Neural progenitor cell (in vitro differentiated cells): Measurements from ENCODE around the gene MYBBP1A. TPM values are rescaled to one million over a fixed set of nuclear protein-coding genes. Genes with fewer than 3 reads are reported as not detected.

Experiments used
- DNase-seq: peaks from one replicate; pipeline ENCODE4 v3.0.0-alpha.2; 2016; ENCODE audit warnings: low spot score
- H2AFZ ChIP-seq: fragments of 200-600 bp; sonication (generic); replicated peaks from 2 replicates; pipeline ENCODE4 v1.6.1; 2016; ENCODE audit warnings: antibody characterized with exemption
- H3F3A ChIP-seq: fragments of 200-600 bp; sonication (generic); 2 replicates; pipeline ENCODE4 v1.6.1; 2016; ENCODE audit warnings: antibody characterized with exemption, low read depth
- H3K27ac ChIP-seq: fragments of 200-600 bp; sonication (generic); 2 replicates; pipeline ENCODE4 v1.5.1; 2016; ENCODE audit warnings: mild to moderate bottlenecking
- H3K27me3 ChIP-seq: fragments of 200-600 bp; sonication (generic); 2 replicates; pipeline ENCODE4 v1.6.1; 2016; ENCODE audit warnings: mild to moderate bottlenecking, moderate library complexity
- H3K36me3 ChIP-seq: fragments of 200-600 bp; sonication (generic); 2 replicates; pipeline ENCODE4 v1.5.1; 2016
- H3K4me1 ChIP-seq: fragments of 200-600 bp; sonication (generic); 2 replicates; pipeline ENCODE4 v1.6.1; 2016; ENCODE audit warnings: mixed run types
- H3K4me2 ChIP-seq: fragments of 200-600 bp; sonication (generic); 2 replicates; pipeline ENCODE4 v1.6.1; 2016
- H3K4me3 ChIP-seq: fragments of 200-600 bp; sonication (generic); 2 replicates; pipeline ENCODE4 v1.5.1; 2016
- H3K79me2 ChIP-seq: fragments of 200-600 bp; sonication (generic); 2 replicates; pipeline ENCODE4 v1.6.1; 2016; ENCODE audit warnings: low read depth
- H3K9ac ChIP-seq: fragments of 200-600 bp; sonication (generic); 2 replicates; pipeline ENCODE4 v1.6.1; 2016
- H3K9me3 ChIP-seq: fragments of 200-600 bp; sonication (generic); 2 replicates; pipeline ENCODE4 v1.5.1; 2016; ENCODE audit warnings: low read depth
- H4K20me1 ChIP-seq: fragments of 200-600 bp; sonication (generic); 2 replicates; pipeline ENCODE4 v1.6.1; 2016; ENCODE audit warnings: low read depth
- H3K27ac Mint-ChIP-seq: 3 replicates; pipeline ENCODE4 v1.8.0; 2021; ENCODE audit warnings: mixed read lengths
- H3K27me3 Mint-ChIP-seq: 2 replicates; pipeline ENCODE4 v1.8.0; 2022; ENCODE audit warnings: low read depth, mild to moderate bottlenecking, inconsistent platforms, moderate library complexity, mixed read lengths; ENCODE audit not compliant: insufficient read depth
- H3K36me3 Mint-ChIP-seq: 3 replicates; pipeline ENCODE4 v1.8.0; 2021; ENCODE audit warnings: mixed read lengths
- H3K4me1 Mint-ChIP-seq: 3 replicates; pipeline ENCODE4 v1.8.0; 2021; ENCODE audit warnings: mixed read lengths
- H3K4me3 Mint-ChIP-seq: 3 replicates; pipeline ENCODE4 v1.8.0; 2021; ENCODE audit warnings: mild to moderate bottlenecking, moderate library complexity, mixed read lengths
- H3K9me3 Mint-ChIP-seq: 3 replicates; pipeline ENCODE4 v1.8.0; 2020; ENCODE audit warnings: mixed read lengths
- EZH2 ChIP-seq: fragments of 200-600 bp; sonication (generic); IDR thresholded peaks from 2 replicates; pipeline ENCODE4 v1.6.1; 2017; ENCODE audit warnings: antibody characterized with exemption, mild to moderate bottlenecking, moderate library complexity
- EZH2phosphoT487 ChIP-seq: fragments of 200-600 bp; sonication (generic); IDR thresholded peaks from 2 replicates; pipeline ENCODE4 v1.6.1; 2017; ENCODE audit warnings: antibody characterized with exemption
- total RNA-seq: library from RNA; depleted of rRNA; stranded (reverse); fragments of >200 nt; gene quantifications from 2 replicates; pipeline ENCODE4 v1.2.3, GENCODE V29; 2015; ENCODE audit warnings: low replicate concordance
- TF ChIP-seq, protein P1 (sequence below): fragments of 200-600 bp; sonication (generic); IDR thresholded peaks from 2 replicates; pipeline ENCODE4 v1.5.1; 2017; ENCODE audit warnings: antibody characterized with exemption, mild to moderate bottlenecking

MYBBP1A gene
- total RNA-seq, 1 donor from 2014 or later = 17.4 TPM

GRCh38 chr17:4512156-4513112 is 42.8 kb downstream of the MYBBP1A start:
- H3K36me3 Mint-ChIP-seq = no peaks in the 10 kb centered on the region
- Histone ChIP-seq H2AFZ (no peak overlapping the region), H3F3A (no peaks in the 10 kb centered on the region), H3K4me1 (peaks cover 11% of the 10 kb centered on the region), H3K9me3 (no peaks in the 10 kb centered on the region), H3K4me2 (no peak overlapping the region), H3K27ac (no peak overlapping the region), H4K20me1 (no peaks in the 10 kb centered on the region), H3K27me3 (no peaks in the 10 kb centered on the region), H3K4me3 (no peak overlapping the region), H3K9ac (no peak overlapping the region), H3K36me3 (no peaks in the 10 kb centered on the region), H3K79me2 (no peaks in the 10 kb centered on the region)
- peaks cover 2% of the 10 kb centered on the region for H3K4me1 Mint-ChIP-seq
- H3K27me3 Mint-ChIP-seq = peaks cover 12% of the 10 kb centered on the region
- no peak for TF ChIP-seq EZH2phosphoT487
- TF ChIP-seq, protein P1, sequence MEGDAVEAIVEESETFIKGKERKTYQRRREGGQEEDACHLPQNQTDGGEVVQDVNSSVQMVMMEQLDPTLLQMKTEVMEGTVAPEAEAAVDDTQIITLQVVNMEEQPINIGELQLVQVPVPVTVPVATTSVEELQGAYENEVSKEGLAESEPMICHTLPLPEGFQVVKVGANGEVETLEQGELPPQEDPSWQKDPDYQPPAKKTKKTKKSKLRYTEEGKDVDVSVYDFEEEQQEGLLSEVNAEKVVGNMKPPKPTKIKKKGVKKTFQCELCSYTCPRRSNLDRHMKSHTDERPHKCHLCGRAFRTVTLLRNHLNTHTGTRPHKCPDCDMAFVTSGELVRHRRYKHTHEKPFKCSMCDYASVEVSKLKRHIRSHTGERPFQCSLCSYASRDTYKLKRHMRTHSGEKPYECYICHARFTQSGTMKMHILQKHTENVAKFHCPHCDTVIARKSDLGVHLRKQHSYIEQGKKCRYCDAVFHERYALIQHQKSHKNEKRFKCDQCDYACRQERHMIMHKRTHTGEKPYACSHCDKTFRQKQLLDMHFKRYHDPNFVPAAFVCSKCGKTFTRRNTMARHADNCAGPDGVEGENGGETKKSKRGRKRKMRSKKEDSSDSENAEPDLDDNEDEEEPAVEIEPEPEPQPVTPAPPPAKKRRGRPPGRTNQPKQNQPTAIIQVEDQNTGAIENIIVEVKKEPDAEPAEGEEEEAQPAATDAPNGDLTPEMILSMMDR = no peak
- no peak for TF ChIP-seq EZH2
- H3K27ac Mint-ChIP-seq = no peak overlapping the region
- no peaks in the 10 kb centered on the region for H3K9me3 Mint-ChIP-seq
- no peak for DNase-seq
- no peak overlapping the region for H3K4me3 Mint-ChIP-seq

GRCh38 chr17:4511199-4511932 is 43.8 kb downstream of the MYBBP1A start:
- H3K36me3 ChIP-seq = no peaks in the 10 kb centered on the region
- H4K20me1 ChIP-seq = no peaks in the 10 kb centered on the region
- H3K27me3 Mint-ChIP-seq = peaks cover 12% of the 10 kb centered on the region
- no peak overlapping the region for H3K27ac ChIP-seq
- no peaks in the 10 kb centered on the region for H3K9me3 Mint-ChIP-seq
- no peaks in the 10 kb centered on the region for H3K27me3 ChIP-seq
- no peak overlapping the region for H2AFZ ChIP-seq
- peaks cover 2% of the 10 kb centered on the region for H3K4me1 Mint-ChIP-seq
- H3K4me2 ChIP-seq = no peak overlapping the region
- H3K79me2 ChIP-seq = no peaks in the 10 kb centered on the region
- H3K9ac ChIP-seq = no peak overlapping the region
- no peaks in the 10 kb centered on the region for H3F3A ChIP-seq
- H3K4me3 ChIP-seq = no peak overlapping the region
- peak overlapping the region; percentile 4 for H3K4me3 Mint-ChIP-seq
- H3K9me3 ChIP-seq = no peaks in the 10 kb centered on the region
- peaks cover 11% of the 10 kb centered on the region for H3K4me1 ChIP-seq
- no peak for DNase-seq
- H3K36me3 Mint-ChIP-seq = no peaks in the 10 kb centered on the region
- H3K27ac Mint-ChIP-seq = peak overlapping the region; percentile 64
- TF ChIP-seq, protein P1 = no peak
- no peak for TF ChIP-seq EZH2
- TF ChIP-seq EZH2phosphoT487 = no peak

DNA sequence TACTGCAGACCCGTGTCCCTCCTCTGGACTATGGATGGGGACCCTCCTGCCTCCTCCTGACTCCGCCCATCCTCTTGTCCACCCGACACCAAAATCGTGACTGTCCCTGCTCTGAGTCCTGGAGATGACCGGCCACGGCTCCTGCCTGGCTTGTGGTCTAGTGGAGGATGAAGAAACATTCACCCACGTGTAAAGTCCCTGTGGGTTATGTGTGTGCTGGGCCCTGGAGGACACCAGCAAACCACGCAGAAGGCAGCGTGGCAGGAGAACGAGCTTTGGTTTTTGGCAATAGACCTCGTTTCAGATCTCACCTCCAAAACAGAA is 44.6 kb downstream of the MYBBP1A start:
- TF ChIP-seq, protein P1 = no peak
- TF ChIP-seq EZH2phosphoT487 (no peak), EZH2 (no peak)
- H3K4me3 Mint-ChIP-seq = no peak overlapping the region
- H3K27ac ChIP-seq = no peak overlapping the region

More for the DNA sequence above, 44.6 kb downstream of the MYBBP1A start:
- Histone ChIP-seq H3K79me2 (no peaks in the 10 kb centered on the region), H4K20me1 (no peaks in the 10 kb centered on the region), H3K4me3 (no peak overlapping the region), H3K4me2 (no peak overlapping the region), H2AFZ (no peak overlapping the region), H3K9me3 (no peaks in the 10 kb centered on the region), H3K27me3 (no peaks in the 10 kb centered on the region), H3K9ac (no peak overlapping the region), H3F3A (peaks cover 2% of the 10 kb centered on the region), H3K4me1 (peaks cover 11% of the 10 kb centered on the region), H3K36me3 (no peaks in the 10 kb centered on the region)
- peaks cover 12% of the 10 kb centered on the region for H3K27me3 Mint-ChIP-seq
- H3K27ac Mint-ChIP-seq = no peak overlapping the region
- DNase-seq = no peak
- peaks cover 2% of the 10 kb centered on the region for H3K4me1 Mint-ChIP-seq
- H3K36me3 Mint-ChIP-seq = no peaks in the 10 kb centered on the region
- H3K9me3 Mint-ChIP-seq = no peaks in the 10 kb centered on the region
